Measurements from ENCODE around the gene SAPCD2.
"Not testable (repeated sequence)": the region's sequence is repeated elsewhere in the genome, so short reads cannot be mapped to it uniquely, and the experiment has no call there.

Gene SAPCD2

DNA sequence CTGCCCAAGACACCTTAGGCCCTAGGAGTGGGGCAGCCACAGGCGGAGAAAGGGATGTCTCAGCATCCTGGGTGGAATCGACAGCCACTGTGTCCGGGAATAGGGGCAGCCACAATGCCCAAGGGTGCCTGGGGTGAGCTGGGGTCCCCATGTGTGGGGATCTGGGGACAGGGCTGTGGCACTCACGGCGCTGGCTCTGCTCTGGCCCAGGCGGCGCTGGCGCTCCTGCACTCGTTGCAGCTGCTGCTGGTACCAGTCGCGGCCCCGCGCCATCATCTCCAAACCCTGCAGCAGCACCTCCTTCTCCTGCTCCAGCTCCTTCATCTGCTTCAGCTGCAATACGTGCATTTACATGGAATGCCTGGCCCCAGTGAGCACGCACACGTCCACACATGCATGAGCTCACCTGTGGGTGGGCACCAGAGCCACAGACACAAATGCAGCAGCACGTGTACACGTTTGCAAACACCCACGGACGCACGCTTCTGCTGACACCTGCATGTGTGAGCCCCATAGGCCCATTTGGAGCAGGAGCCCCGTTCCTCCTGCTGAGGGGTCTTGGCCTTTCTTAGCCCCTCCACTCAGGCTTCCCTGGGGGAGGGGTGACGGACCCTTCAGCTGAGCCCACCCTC is 4.9 kb downstream of the SAPCD2 start:
- no peak for DNase-seq (ENCODE audit: low read depth, low spot score)

DNA sequence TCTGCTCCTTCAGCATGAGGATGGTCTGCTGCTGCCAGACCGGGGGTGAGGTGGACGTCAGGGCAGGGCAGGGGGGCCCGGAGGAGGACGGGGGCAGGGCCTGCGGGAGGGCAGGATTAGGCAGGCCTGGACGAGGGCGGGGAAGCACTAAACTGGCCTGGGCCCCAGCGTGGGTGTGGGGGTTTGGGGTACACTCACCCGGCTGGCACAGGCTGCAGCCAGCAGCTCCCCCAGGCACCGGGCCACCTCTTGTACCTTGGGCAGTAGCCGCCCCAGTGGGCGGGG is 5.5 kb downstream of the SAPCD2 start:
- no peak for DNase-seq (ENCODE audit: low read depth, low spot score)

DNA sequence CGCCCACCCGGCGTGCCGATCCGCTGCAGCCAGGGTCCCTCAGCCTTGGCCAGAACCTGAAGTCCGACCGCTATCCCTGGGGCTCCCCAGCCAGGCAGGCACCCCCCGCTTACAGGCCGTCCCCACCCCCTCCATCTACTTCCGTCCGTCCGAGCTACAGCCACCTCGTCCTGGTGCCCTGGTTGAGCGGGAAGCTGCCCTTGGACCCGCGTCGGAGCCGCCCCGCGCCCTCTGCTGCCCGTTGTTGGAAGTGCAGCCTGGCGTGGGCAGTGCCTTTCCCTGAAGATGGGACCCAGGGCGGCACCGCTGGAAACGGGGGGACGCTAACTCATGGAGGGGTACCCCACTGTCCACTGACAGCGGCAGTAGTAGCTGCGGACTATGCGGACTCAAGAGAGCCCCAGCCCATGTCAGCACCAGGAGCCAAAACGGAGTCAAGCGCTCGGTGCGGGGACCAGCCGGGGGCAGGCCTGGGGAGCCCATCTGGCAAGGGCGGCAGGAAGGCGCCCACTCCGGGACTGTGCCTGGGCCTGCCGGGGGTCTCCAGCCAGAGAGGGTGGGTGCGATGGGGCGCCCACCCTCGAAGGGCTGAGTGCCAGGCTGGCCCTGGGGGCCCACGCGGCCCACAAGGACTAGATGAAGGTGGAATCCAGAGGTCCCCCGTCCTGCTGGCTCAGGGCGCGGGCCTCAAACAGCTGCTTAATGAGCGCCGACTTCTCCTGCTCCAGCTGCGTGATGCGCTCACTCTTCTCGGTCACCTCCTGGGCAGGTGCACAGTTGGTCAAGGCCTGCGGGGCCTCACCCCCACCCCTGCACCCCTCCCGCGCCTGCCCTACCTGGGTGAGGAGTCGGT is 6.1 kb downstream of the SAPCD2 start:
- no peak for DNase-seq (ENCODE audit: low read depth, low spot score)

DNA sequence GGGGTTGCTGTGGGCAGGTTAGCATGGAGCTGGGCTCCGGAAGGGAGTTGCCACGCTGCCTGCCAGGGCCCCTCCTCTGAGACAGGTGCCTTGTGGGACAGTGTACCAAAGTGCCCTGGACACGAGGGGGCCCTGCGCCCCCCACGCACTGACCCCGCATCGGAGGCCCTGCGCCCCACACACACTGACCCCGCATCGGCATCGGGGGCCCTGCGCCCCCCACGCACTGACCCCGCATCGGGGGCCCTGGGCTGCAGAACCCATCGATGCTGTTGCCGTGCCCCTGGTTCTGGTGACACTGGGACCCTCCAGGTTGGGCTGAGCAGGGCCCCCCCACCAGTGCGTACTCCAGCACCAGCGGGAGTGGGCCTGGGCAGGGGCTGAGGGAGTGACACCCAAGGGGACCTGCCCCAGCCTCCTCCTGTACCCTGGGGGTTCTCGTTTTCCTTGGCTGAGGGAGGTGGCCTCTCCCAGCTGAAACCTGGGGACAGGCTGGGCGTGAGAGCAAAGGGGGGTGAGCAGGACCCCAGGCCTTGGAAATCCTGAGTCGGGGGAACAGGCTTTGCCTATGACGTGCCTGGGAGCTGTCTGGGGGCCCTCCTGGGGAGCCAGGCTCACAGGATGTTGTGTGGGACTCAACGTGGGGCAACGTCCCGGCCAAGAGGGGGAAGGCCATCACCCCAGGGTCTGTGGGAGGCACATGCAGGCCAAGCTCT is 6.9 kb downstream of the SAPCD2 start:
- no peak for DNase-seq (ENCODE audit: low read depth, low spot score)

DNA sequence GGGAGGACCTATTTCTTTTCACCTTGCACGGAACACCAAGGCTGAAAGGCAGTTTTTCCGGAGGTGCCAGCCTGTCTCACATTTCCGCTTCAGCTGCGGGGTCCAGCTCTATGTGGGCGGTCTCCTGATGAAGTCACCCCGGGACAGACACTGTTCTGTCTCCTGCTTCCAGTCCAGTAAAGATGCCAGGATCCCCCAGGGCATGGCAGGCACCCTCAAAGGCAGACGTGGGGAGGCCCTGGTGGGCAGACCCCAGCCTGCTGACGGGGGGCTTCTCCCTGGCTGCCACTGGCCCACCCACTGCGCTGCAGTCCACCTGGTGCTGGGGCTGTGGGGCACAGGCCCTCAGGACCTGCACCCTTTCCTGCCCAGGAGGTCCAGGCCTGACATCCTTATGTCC is 7.6 kb downstream of the SAPCD2 start:
- not testable (repeated sequence) for DNase-seq (ENCODE audit: low read depth, low spot score)

DNA sequence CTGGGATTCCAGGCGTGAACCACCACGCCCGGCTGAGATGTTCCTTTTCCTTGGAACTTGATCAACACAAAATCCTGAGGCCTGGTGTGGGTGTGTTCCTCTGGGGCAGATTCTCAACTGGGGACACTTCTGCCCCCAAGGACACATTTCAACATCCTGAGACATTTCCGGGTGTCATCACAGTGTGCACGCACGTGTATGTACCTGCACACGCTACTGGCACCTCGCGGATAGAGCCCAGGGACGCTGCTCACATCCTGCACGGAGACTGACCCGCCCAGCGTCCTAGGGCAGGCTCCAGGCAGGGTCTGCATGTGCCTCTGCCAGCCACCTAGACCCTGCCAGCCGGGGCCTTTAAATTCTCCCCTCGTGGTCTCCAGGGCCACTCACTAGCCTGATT is 8.0 kb downstream of the SAPCD2 start:
- no peak for DNase-seq (ENCODE audit: low read depth, low spot score)

DNA sequence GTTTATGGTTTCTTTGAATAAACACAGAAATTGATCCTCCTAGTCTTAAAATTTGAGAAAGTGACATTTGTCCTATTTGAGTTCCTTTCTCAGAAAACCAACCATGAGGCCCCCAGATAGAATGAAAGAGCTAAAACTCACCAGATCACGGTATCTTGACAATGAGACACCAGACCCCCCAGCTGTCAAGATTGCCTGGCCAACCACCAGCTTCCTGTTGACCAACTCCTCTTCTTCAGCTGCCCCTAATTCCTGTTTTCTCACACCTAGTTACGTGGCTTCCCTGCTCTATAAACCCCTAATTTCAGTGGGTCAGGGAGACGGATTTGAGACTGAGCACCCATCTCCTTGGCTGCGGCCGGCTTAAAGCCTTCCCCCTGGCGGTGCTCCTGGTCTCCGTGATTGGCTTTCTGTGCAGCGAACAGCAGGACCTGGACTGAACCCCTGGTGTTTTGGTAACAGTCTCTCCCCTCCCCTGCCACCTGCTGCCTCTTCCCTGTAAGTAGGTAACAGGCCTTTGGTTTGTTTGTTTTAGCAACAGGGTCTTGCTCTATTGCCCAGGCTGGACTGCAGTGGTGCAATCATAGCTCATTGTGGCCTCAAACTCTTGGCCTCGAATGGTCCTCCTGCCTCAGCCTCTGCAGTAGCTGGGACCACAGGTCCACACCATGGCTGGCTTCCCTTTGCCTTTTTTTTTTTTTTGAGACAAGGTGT is 11.7 kb downstream of the SAPCD2 start:
- DNase-seq (ENCODE audit: low read depth, low spot score), result no peak

DNA sequence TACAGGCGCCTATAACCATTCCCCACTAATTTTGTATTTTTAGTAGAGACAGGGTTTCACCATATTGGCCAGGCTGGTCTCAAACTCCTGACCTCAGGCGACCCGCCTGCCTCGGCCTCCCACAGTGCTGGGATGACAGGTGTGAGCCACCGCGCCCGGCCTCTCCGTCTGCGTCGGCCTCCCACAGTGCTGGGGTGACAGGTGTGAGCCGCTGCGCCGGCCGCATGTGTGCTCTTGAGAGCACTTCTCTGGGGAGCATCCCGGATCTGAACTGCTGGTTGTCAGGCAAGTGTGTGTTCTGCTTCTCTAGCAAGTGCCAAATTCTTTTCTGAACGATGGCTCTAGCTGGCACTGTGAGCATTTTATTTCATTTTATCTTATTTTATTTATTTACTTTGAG is 12.8 kb downstream of the SAPCD2 start:
- DNase-seq (ENCODE audit: low read depth, low spot score), result no peak

DNA sequence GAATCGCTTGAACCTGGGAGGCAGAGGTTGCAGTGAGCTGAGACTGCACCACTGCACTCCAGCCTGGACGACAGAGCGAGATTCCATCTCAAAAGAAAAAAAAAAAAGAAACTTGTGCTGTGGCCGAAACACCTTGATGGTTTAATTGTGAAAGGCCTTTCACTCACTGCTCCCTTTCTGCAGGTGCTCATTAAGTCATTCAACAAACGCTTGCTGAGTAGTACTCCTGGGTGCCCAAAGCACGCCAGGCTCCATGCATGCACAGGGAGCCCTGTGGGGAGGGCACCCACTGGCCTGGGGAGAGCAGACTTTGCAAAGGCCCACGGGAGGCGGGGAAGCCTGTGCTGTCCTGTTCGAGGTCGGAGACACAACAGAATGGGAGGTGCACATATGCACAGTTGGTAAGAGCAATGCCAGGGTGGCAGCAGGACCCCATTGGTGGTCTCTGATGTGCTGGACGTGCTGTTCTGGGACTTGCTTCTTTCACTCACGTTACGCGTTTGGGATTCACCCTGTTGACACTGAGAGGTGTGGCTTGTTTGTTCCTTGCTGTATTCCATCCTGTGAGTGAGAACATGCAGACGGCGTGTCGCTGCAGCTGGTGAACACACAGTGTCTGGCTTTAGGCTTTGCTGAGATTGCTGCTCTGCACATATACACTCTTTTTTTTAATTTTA is 13.5 kb downstream of the SAPCD2 start:
- DNase-seq (ENCODE audit: low read depth, low spot score), result no peak

DNA sequence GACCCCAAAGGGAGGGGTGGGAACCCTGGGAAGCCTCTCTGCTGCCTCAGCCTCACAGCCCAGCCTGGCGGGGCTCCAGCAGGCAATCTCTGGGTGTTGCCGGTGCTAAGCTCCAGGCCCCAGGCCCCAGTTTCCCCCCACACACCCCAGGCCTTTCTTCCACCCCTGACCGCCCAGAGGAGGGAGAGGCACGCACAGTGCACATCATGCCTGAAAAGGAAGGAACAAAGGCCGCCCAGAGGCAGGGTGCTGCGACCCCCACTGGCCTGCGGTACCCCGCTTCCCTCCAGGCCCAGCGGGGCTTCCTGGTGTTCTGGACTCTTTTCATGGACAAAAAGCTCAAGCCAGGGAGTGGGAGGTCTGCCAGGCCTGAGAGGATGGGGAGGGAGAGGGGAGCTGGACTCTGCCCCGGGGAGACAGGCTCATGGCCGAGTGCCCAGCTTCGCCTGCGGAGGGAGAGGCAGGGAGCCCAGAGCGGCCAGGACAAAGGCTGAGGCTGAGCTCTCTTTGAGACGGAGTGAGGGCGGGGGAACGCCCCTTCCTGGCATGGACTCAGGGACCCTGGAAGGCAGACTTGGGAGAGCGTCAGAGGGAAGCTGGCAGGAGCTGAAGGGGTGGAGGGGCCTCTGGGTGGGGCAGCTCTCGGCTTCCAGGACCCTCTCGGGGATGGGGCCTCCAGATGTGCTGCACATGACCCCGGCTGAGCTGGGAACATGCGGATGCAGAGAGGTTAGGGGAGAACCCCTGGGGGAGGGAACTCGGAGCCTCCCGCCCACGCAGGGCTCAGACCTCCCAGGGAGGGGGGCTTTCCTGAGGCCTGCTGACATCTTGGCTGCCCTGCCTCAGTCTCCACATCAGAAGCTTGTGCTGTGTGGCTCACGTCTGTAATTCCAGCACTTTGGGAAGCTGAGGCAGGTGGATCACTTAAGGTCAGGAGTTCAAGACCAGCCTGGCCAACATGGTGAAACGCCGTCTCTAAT is 14.7 kb downstream of the SAPCD2 start:
- peak; percentile 60 for DNase-seq (ENCODE audit: low read depth, low spot score)

DNA sequence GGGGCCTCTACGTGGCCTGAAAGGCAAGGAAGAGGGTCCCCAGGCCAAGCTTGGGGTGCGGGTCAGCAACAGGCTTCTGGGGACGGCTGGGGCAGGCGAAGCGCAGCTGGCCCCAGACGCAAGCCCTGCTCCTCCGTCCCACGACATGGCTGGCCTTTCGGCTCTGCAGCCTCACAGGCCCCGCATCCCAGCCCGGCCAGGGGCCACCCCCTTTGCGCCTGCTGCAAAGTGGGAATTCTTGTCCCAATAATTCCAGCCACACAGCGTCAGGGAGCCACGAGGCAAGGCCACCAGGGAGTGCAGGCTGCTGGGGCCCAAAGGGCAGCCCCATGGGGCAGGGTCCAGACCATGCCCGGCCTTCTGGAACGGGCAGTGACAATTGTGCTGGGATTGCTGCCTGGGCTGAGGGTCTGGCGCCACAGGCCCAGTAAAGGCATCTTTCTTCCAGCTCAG is 15.4 kb downstream of the SAPCD2 start:
- DNase-seq (ENCODE audit: low read depth, low spot score), result no peak

DNA sequence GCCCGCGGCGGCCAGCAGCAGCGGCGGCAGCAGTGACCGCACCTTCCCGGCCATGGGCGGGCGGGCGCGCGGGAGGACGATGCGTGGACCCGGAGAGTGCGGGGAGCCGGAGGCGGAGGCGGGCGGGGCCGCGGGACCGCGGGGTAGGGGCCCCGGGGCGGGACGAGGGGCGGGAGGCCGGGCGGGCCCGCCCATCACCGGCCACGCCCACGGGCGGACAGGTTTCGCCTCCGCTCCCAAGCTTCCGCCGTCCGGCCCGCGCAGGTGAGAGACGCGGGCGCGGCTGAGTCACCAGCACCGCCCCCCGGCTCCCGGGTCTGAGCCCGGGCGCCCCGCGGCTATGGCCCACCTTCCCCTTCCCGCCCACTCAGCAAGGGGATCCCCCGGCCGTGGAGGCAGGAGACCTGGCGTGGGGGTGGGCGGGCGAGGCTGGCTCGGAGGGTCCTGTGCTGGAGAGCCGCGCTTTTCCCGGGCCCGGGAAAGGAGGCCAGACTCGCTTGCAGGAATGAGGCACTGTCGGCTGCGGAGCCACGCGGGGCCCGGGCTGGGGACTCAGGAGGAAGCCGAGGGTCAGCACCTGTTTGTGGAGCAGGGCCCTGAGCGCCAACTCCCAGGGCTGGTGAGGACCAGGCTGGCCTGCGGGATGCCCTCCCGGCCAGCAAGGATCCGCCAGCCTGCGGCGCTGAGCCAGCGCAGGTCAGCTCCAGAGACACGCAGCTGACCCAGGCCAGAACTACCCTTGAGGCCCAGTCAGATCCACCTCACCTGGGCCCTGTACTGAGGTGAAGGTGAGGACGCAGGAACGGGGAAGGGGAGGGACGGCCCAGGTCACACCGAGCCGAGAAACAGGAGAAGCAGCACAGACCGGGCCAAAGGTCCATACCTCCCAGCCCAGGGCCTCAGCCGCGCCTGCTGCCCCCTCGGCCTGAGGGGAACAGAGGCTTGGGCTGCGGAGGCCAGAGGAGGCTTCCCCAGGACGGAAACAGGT is 16.1 kb downstream of the SAPCD2 start, which contains the start of gene ENTPD2:
Gene ENTPD2, minus strand, starts transcription at position 118 of the 988 bp plus-strand sequence. Its CDS starts 64 bp downstream, at position 54.
- DNase-seq (ENCODE audit: low read depth, low spot score), result no peak

DNA sequence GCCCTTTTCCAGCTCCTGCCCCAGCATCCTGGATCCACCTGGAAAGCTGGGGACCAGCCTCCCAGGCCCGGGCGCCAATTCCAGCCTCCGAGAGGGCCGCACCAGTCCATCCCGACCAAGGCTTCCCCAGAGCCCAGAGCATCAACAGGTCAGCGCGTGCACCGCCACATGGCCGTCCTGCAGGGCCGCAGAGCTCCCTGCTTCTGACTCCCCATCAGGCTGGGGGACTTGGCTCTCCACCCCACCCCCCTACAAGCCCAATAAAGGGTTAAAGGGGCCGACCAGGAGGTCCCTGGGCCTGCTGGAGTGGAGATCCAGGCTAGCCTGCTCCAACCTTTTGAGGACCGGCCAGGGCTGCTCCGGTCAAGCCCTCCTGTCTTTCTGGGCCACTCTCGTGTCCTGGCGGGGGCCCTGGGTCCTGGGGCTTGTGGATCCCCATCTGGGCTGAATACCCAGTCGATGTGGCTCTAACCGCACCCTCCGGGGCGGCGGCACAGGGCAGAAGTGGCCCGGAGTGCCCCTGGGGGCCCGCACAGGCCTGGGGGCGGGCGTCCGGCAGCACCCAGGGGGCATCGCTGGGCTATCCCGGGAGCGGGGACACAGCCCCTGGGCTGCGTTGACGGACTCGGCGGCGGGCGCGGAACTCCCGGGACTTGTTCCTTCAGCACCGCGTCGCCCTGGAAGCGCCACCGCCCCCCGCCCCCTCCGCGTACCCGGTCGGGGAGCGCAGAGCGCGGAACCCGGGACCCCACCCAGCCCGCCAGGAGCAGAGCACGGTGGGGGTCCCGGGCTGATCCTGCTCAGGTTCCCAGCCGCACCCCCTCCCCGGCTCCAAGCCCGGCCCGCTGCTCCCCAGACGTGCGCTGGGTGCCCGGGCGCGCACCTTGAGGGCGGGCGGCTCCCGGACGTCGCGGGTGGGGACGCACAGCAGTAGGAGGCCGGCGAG is 17.1 kb downstream of the SAPCD2 start:
- no peak for DNase-seq (ENCODE audit: low read depth, low spot score)

DNA sequence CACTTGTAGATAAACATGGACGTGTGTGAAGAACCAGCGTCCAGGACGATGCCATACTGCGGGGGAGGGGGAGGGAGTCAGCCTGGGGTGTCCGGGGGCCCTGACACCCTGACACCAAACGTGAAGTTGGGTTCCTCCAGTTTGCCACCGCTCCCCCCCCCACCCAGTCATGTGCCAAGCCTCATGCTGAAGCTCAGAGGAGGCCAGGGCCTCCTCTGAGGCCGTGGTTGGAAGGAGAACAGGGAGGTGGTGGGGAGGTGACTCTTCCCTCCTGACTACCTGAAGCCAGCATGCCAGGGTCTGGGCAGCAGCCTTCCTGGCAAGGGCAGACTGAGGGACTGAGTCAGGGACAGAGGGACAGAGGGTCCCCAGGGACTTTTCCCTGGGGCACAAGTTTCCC is 18.1 kb downstream of the SAPCD2 start:
- no peak for DNase-seq (ENCODE audit: low read depth, low spot score)

DNA sequence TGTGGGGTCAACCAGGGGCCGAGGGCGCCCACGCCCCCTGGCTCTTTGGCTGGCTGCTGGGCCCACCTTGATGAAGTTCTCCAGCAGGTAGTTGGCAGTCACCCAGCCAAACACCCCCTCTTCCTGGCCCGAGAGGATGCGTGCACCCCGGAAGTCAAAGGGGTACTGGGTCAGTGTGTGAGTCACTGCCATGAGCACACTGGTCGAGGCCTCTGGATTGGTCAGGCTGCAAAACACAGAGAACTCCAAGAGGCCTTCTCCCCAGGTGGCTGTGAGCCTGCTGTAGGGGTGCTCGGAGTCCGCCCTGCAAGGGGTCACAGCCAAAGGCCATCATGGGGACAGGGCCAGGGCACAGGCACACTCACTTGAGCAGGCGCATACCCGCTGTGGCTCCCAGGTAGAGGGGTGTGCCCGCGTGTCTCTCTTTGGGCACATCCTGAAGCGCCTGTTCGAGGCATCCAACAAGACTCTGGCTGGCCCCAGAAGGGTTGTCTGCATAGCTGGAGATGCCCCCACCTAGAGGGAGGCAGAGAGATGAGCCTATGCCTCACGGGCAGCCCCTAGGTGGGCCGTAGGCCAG is 19.1 kb downstream of the SAPCD2 start:
- no peak for DNase-seq (ENCODE audit: low read depth, low spot score)

DNA sequence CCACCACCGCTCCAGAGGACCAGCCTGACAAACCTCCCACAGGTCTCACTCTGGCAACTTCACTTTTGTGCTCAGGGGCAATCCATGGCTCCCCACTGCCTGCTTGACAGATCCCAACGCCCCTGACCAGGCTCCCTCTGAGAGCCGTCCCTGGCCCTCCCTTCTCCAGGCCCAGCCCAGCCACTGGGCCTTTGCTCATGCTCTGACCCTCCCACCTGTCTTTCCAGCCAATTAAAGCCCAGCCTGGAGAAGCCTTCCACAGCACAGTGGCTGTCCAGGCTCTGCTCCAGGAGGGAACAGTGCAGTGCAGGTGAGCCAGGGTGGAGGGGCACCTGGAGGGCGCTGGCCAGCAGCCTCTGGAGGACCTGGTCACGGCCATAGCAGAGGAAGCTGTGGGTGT is 19.8 kb downstream of the SAPCD2 start:
- DNase-seq (ENCODE audit: low read depth, low spot score), result no peak
